GM19240 (cell line): ENCODE results near the gene HCFC2.
"Not testable (repeated sequence)": the region's sequence is repeated elsewhere in the genome, so short reads cannot be mapped to it uniquely, and the experiment has no call there.

ENCODE experiments used
- DNase-seq: peaks from one replicate; pipeline ENCODE4 v3.0.0; 2011; ENCODE audit warnings: low spot score; ENCODE audit not compliant: insufficient read length

Gene HCFC2

DNA sequence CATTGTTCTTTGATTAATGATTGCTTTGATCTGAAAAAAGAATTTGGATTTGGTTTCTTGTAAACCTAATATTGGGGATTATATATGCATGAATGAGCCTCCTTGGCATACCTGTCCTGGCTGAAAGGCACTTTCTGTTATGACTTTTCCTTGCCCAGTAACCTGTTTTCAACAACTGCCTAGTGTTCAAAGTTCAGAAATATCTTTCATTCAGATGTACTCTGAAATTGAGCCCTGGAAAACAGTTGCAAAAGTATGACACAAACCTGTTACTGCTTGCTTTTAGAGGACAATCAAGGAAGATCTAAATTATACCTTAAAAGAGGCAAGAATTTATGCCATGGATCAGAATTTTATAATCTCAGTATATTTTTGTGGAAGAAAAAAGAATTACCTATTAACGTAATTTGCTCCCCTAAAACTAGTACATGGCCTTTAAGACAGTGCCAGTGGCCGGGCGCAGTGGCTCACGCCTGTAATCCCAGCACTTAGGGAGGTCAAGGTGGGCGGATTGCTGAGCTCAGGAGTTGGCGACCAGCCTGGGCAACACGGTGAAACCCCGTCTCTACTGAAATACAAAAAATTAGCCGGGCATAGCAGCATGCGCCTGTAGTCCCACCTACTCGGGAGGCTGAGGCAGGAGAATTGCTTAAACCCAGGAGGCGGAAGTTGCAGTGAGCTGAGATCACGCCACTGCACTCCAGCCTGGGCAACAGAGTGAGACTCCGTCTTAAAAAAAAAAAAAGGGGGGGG is 50.7 kb downstream of the HCFC2 start:
- not testable (repeated sequence) for DNase-seq

DNA sequence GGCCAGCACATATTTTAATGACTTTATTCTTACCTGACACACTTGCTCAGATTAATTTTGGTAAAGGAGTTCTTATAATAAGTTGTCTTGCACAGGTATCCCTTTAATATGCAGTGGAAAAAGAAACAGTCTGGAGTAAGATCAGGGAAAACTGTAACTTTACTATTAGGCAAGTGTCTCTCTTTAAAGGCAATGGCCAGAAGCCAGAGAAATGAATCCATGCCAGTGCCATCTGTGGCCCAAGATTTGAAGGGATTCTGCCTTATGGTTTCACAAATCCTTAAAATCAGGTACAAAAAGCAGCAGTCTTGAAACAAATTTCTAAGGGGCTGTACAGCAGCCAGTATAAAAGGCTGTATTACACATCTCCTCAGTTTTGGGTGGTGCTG is 51.2 kb downstream of the HCFC2 start:
- no peak for DNase-seq

DNA sequence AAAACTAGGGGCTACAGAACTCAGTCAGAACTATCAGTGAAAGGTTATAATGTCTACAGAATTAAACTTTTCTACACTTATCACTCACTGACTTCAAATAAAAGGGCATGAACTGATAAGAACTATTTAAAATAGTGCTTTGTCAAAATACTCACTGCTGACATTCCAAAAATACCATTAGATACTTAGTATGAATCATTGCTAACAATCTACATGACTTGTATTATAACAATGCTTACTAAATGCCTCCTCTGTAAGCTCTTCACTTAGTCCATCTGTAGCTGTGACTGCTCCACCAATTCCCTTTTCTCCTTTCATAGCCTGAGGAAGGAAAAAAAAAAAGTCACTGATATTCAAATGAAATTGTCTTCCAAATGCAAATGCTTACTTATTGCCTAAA is 56.7 kb downstream of the HCFC2 start:
- no peak for DNase-seq

DNA sequence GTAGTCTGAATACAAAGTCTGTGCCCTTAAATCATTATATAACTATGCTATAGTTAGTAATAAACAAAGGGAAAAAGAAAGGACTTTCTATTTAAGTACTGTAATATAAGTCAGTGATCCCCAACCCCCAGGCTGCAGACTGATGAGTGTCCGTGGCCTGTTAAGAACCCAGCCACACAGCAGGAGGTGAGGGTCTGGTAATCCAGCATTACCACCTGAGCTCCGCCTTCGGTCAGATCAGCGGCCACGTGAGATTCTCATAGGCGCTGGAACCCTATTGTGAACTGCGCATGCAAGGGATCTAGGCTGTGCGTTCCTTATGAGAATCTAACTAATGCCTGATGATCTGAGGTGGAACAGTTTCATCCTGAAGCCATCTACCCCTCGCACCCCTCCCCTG is 58.0 kb downstream of the HCFC2 start:
- DNase-seq, result no peak

DNA sequence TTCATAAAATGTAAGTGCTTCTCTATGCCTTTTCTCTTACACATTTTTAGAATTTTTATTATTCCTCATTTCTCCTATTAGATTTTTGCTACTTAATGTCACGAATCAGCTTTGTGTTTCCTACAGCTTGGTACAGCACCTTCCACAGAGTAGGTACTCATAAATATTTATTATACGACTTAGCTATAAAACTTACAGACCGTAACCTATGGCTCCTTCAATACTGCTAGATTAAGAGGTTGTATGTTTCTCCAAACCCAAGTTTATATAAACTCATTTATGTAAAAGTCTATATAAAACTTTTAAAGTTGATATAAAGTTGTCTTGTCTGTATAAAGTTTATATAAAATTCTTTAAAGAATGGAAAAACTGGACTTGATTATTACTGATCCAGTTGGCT is 62.2 kb downstream of the HCFC2 start:
- DNase-seq, result no peak

DNA sequence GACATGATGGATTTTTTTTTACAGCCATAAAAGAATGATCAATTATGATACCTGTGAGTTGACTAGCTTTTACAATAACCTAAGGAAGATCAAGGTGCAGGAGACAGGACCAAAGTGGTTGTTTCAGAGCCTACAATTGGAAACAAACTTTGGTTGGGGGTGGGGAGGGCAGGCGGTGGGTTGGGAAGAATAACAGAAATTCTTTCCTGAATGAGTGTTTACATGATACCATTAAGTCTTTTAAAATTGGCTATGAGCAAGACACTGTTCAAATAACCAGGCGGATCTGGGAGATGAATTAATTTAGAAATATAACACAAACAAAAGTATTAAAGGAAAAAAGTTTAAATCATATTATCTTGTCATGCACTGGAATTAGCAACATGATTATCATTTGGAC is 66.4 kb downstream of the HCFC2 start:
- DNase-seq, result no peak

DNA sequence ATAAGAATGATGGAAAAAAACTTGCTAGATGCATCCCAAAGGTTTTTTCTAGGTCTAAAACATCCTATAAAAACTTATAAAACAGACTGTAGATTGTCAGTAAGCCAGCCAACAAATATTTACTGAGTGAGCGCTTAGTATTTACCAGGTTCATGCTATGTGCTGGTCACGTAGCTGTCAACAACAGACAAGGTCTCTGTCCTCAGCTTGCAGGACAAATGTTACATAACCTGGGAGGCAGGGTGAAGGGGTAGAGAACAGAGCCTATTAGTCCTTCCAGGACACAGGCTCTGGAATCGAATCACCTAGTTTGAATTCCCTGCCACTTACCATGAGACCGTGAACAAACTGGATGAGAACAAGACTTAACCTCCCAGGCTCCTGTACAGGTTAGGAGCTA is 67.3 kb downstream of the HCFC2 start:
- no peak for DNase-seq

DNA sequence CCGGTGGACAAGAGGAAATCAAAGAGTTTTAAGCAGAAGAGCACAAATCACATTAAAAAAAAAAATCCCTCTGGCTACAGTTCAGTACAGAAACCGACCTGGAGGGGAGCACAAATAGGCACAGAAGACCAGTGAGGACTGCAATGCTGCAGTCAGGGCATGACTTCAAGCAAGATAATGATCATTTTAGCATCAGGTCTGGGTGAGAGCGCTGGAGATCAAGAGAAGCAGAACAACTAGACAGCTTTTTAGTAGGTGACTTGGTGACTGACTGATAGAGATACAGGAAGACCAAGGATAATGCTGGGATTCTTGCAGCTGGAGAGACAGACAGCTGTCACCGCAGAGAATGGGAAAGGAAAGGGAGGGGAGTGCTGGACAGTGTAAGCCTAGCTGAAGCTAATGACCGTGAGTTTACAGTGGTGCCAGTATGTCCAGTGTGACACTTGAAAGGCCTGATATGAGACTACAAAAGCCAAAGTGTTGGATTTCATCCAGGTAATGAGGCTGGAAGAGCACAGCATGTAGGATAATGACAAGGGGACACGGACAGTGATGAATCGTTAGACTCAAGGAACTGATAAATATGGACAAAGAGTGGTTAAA is 68.1 kb downstream of the HCFC2 start:
- no peak for DNase-seq

DNA sequence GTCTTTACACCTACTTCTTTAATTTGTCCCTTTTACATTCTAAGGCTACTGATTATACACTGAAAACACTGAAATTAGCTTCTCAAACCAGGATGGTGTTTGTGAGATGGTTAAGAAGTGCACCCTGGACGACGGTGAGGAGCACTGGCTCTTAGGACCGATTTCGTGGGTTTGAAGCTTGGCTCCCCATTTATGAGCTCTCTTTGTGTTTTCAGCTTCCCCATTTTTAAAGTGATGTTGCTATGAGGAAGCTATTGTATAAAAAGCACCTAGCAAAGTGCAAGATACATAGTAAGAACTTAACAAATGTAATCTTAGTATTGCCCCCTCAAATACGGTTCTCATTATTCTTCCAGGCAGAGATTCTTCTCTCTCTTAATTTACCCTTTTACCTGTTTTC is 69.0 kb downstream of the HCFC2 start:
- no peak for DNase-seq

DNA sequence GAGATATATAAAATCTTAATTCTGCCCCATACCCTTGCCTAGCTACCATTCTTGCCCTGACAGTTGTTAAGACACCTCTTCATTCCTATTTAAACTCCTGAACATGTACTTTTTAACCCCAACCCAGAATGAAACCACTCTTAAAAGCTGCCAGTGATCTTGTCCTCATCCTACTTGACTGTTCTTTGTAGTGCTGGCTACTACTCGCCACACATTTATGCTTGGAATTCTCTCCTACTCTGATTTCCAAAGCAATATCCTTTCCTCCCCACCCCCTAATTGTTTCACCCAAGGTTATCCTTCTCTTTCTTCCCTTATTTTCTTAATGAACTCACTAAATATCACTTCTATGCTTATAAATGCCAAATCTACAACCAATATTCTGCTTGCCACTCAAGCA is 69.5 kb downstream of the HCFC2 start:
- DNase-seq, result no peak

DNA sequence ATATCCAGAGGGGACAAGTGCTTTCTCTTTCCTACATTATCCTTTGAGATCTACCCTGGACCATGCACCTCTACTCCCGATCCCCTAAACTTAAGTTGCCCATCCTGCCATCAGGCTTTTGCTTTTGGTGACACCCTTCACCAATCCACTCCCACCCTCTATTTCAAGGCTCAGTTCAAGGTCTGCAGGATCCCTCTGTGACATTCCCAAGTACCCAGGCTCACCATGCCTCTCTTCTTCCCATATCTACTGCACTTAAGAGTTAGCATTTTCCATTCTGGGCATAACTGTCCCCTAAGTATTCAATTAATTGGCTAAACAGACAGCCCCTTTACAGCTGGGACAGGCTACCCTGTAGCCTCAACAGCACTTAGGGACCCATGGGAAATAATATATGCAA is 70.6 kb downstream of the HCFC2 start:
- no peak for DNase-seq

DNA sequence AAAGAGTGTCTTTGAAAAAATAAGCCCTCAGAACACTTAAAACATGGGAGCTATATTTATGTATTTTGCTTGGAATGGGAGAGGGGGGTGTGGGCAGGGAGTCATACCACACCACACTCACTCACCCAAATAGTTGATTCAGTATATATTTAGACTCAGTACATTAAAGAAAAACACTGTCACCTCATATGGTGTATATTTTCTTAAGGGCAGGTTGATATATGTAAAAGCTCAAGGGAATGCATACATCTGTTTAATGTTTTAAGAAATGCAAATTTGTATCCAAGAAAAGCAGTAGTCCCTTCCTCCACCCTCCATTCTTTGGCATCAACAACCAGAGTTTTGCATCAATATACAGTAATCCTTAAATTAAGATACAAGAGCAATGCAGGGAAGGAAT is 72.2 kb downstream of the HCFC2 start:
- DNase-seq, result no peak

DNA sequence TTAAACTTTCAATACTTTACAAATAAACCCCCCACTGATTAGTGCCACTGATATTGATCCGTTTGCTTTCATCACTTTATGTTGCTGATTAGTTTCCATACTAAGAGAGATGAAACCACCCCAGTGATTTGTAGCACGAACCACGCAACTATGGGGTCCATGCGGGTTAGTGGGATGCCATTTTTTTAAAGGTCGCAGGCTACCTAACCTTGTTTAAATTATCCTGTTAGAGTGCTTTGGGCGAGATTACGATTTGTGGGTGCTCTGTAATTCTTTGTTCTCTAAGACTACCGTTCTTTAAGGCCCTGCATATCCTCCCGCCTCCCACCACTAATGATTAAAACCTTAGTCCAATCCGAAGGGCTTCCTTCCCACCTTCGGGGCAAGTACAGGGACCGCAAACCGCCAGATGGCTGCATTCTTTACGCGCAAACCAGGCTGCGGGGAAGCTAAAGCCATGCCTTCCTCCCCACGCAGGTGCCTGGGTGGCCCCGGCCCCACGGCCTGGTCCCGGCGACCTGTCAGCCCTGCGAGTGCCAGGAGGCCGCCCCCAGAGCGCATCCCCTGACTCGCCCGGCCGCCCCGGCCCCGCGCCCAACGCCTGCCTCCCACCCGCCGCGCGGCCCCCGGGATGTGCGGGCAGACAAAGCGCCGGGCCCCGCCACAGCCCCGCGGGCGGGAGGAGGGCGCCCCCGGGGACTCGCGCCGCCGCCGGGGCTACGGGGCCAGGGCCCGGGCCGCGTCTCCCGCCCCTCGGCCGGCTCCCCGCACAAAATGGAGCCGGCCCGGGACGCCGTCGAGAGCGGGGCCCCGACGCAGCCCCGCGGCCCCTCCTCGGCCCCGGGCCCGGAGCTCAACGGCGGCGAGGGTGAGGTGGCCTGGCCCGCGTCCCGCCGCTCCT is 72.9 kb downstream of the HCFC2 start:
- DNase-seq, result peak; percentile 30

DNA sequence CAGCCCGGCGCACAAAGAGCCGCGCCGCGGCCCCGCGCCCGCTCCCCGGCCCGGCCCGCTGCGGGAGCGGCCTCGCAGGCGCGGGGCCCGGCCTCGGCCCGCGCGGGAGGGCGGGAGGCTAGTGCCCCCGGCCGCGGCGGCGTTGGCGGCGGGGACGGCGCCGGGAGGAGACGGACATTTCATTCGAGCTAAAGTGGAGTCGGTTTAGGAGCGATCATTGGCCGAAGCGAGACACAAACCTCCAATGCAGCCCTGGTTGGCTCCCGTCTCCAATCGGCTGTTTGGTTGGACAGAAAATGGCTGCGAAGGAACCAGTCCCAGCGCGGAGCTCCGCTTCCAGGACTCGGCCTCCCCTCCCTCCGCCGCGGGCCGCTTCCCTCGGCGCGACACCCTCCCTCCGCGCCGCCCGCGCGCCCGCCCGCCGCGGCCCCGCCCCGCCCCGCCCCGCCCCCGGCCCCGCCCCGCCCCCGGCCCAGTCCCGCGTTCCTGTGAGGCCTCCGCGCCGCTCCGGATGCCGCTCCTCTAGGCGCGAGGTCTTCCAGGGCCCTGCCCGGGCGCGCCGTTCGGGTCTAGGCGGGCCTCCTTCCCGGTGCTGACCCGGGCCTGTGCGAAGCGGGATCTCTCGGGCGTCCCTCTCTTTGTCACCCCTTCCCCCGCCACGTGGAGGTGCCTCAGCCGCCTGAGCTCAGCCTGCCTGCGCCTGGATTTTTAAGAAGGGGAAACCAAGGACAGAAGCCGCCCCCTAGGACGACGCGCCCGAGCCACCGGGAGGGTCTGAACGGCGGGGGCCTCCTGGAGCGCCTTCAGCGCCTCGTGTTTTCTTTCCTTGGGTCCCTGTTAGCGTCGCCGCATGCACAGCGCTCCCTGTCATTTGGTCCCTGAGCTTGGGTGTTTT is 73.8 kb downstream of the HCFC2 start, which contains the start of gene NFYB:
Gene NFYB, minus strand, starts transcription at position 309 of the 895 bp plus-strand sequence. CDS start 2,757 bp downstream, outside the sequence.
- DNase-seq, result peak; percentile 99

DNA sequence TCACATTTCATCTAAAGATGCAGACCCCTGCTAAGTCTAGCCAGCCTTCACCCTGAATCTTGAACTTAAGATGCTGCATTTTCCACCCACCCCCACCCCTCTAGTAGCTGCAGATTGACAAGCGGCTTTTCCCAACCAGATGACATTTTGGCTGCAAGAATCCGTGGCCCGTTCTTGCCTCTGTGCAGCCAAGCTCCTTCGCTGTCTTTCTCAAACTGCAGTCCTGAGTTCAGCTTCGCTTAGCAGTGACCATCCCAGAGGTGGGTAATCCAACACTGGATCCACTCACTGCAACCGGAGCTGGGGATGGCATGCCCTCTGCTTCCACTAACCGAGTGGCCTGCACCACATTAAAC is 74.4 kb downstream of the HCFC2 start:
- DNase-seq, result no peak

DNA sequence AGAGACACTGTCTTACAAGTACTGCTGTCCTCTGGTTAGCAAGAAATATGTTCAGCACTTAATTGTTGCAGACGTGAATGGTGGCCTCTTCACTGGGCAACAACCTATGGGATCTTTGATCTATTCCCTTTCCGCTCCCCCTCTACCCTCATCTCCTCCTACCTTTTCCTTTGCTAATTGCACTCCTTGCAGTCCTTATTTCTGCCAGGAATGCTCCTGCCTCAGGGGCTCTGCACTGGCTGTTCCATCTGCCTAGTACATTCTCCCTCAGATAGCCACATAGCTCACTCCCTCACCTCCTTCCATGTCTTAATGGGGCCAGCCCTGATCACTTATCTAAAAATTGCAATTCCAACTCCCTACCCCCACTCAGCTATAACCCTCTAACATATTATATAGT is 78.2 kb downstream of the HCFC2 start:
- DNase-seq, result no peak

DNA sequence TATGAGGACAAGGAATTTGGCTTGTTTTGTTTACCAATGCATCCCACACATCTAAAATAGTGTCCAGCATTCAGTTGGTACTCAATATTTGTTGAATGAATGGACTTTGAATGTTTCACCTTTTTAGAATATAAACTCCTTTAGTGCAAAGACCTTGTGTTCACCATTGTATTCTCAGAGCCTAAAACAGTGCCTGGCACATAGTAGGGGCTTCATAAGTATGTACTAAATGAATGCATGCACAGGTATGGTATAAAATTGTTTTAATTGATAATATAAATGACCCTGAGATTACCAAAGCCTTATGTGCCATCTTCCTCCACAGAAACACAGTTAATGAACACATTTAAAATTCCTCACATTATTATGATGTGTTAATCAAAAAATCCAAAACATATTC is 78.7 kb downstream of the HCFC2 start:
- no peak for DNase-seq

DNA sequence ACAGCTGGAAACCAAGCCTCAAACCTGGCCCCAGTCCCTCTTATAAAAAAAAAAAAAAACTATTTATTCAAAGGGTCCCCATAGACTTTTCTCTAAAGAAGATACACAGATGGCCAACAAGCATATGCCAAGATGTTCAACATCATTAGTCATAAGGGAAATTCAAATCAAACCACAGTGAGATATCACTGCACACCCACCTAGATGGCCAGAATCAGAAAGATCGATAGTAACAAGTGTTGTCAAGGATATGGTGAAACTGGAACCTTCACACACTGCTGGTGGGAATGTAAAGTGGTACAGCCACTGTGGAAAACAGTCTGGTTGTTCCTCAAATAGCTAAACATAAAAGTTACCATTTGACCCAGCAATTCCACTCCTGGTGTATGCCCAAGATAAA is 79.6 kb downstream of the HCFC2 start:
- no peak for DNase-seq

DNA sequence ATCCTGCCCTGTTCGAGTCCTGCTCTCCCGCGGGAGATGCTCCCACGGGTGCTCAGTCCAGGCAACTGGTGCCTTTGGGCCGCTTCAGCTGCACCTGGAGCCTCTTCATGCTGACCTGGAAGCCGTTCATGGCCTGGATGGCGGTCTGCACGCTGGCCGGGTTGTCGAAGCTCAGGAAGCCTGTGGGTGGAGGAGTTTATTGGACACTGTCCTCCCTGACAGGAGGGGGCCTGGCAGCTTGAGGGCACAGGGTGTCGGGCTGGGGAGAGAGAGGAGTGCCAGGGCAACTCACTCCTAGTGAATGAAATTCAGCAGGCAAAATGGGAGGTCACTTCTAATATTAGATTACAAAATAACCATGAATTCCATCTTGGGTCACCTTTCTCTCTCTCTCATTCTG is 83.0 kb downstream of the HCFC2 start:
- no peak for DNase-seq

DNA sequence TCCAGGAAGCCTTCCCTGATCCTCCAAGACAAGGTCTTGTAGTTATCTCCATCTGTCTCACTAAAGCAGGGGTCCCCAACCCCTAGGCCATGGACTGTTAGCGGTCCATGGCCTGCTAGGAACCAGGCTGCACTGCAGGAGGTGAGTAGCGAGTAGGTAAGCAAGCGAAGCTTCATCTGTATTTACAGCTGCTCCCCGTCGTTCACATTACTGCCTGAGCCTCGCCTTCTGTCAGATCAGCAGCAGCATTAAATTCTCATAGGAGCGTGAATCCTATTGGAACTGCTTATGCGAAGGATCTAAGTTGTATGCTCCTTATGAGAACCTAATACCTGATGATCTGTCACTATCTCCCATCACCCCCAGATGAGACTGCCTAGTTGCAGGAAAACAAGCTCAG is 86.1 kb downstream of the HCFC2 start:
- DNase-seq, result no peak

DNA sequence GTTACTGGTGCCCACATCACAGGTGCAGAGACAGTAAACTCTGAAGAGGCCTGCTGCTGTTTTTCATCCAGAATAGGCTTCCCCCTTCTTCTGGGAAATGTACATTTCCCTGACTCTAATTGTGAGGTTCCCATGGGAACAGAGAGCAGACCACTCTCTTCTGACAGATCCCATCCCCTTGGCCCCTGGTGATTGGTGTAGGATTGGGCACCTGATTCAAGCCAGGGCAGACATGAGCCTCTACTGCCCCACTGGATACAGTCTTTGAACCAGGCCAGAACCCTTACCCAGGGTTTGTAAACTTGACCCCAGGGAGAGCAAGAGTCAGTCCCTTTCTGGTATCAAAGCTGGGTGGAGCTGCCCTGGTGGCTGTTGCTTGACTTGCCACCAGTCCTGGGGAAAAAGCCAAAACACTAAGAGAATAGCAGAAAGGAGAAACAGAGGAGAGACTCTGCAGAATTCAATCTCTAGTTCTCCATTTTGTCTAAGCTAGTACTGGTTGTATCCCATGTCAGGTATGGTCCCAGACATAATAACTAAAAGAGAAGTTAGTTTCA is 88.4 kb downstream of the HCFC2 start:
- no peak for DNase-seq
